ENCODE measurements around the gene VIT. TPM values are rescaled to one million over a fixed set of nuclear protein-coding genes. Genes with fewer than 3 reads are reported as not detected.

VIT gene
- total and polyA plus RNA-seq, 2 experiments from 2014 or later: not detected

DNA sequence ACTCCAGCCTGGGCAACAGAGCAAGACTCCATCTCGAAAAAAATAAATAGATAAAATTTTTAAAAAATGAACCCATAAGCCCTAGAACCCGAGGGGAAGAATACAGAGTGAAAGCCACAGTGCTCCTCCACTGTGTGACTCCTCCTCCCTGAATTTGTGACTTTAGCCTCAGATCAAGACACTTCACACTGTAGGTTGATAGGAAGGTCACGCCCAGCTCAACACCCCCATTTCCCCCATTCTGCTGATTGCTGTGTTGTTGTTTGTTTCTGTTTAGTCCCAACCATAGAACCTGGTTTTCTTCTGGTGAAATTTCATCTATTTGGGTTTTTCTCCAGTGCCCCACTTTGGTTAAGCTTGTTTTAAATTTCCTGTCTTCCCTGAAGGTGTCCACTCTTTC is 102.2 kb downstream of the VIT start (continued):
- TF ChIP-seq, protein P1, sequence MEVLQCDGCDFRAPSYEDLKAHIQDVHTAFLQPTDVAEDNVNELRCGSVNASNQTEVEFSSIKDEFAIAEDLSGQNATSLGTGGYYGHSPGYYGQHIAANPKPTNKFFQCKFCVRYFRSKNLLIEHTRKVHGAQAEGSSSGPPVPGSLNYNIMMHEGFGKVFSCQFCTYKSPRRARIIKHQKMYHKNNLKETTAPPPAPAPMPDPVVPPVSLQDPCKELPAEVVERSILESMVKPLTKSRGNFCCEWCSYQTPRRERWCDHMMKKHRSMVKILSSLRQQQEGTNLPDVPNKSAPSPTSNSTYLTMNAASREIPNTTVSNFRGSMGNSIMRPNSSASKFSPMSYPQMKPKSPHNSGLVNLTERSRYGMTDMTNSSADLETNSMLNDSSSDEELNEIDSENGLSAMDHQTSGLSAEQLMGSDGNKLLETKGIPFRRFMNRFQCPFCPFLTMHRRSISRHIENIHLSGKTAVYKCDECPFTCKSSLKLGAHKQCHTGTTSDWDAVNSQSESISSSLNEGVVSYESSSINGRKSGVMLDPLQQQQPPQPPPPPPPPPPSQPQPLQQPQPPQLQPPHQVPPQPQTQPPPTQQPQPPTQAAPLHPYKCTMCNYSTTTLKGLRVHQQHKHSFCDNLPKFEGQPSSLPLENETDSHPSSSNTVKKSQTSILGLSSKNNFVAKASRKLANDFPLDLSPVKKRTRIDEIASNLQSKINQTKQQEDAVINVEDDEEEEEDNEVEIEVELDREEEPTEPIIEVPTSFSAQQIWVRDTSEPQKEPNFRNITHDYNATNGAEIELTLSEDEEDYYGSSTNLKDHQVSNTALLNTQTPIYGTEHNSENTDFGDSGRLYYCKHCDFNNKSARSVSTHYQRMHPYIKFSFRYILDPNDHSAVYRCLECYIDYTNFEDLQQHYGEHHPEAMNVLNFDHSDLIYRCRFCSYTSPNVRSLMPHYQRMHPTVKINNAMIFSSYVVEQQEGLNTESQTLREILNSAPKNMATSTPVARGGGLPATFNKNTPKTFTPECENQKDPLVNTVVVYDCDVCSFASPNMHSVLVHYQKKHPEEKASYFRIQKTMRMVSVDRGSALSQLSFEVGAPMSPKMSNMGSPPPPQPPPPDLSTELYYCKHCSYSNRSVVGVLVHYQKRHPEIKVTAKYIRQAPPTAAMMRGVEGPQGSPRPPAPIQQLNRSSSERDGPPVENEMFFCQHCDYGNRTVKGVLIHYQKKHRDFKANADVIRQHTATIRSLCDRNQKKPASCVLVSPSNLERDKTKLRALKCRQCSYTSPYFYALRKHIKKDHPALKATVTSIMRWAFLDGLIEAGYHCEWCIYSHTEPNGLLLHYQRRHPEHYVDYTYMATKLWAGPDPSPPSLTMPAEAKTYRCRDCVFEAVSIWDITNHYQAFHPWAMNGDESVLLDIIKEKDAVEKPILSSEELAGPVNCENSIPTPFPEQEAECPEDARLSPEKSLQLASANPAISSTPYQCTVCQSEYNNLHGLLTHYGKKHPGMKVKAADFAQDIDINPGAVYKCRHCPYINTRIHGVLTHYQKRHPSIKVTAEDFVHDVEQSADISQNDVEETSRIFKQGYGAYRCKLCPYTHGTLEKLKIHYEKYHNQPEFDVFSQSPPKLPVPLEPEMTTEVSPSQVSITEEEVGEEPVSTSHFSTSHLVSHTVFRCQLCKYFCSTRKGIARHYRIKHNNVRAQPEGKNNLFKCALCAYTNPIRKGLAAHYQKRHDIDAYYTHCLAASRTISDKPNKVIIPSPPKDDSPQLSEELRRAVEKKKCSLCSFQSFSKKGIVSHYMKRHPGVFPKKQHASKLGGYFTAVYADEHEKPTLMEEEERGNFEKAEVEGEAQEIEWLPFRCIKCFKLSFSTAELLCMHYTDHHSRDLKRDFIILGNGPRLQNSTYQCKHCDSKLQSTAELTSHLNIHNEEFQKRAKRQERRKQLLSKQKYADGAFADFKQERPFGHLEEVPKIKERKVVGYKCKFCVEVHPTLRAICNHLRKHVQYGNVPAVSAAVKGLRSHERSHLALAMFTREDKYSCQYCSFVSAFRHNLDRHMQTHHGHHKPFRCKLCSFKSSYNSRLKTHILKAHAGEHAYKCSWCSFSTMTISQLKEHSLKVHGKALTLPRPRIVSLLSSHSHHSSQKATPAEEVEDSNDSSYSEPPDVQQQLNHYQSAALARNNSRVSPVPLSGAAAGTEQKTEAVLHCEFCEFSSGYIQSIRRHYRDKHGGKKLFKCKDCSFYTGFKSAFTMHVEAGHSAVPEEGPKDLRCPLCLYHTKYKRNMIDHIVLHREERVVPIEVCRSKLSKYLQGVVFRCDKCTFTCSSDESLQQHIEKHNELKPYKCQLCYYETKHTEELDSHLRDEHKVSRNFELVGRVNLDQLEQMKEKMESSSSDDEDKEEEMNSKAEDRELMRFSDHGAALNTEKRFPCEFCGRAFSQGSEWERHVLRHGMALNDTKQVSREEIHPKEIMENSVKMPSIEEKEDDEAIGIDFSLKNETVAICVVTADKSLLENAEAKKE (CRISPR knock-in tag; IDR thresholded peaks at IDR 0.05): no peak
- TF ChIP-seq STAT1 (IDR thresholded peaks at IDR 0.05; ENCODE audit: unreplicated experiment) (no peak), ZNF114 (CRISPR knock-in tag; IDR thresholded peaks at IDR 0.05) (no peak), POLR2AphosphoS5 (IDR thresholded peaks at IDR 0.05; ENCODE audit: low read depth) (no peak), ZNF331 (CRISPR knock-in tag; IDR thresholded peaks at IDR 0.05; ENCODE audit: low read depth) (no peak), CTCF (conservative IDR thresholded peaks at IDR 0.05; ENCODE audit: low read depth in 2 of 2) (no peak), NANOG (IDR thresholded peaks at IDR 0.05; ENCODE audit: borderline replicate concordance) (no peak), CREB1 (CRISPR knock-in tag; IDR thresholded peaks at IDR 0.05; ENCODE audit: low read depth) (no peak), EZH2phosphoT487 (IDR thresholded peaks at IDR 0.05; ENCODE audit: unreplicated experiment) (no peak)
- TF ChIP-seq, protein P2, sequence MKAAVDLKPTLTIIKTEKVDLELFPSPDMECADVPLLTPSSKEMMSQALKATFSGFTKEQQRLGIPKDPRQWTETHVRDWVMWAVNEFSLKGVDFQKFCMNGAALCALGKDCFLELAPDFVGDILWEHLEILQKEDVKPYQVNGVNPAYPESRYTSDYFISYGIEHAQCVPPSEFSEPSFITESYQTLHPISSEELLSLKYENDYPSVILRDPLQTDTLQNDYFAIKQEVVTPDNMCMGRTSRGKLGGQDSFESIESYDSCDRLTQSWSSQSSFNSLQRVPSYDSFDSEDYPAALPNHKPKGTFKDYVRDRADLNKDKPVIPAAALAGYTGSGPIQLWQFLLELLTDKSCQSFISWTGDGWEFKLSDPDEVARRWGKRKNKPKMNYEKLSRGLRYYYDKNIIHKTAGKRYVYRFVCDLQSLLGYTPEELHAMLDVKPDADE (IDR thresholded peaks at IDR 0.05): no peak

Measured in GM23338 (cell line).